ENCODE measurements around the gene CHKA. TPM values are rescaled to one million over a fixed set of nuclear protein-coding genes. Genes with fewer than 3 reads are reported as not detected.

Gene CHKA
- total and polyA plus RNA-seq, 2 donors from 2014 or later, result 23.2 to 26.3 TPM

- FAIRE-seq (no peak), DNase-seq (no peak)
- Histone ChIP-seq H3K36me3 (ENCODE audit: control insufficient read depth in 2 of 3, insufficient read depth in 3 of 3, low read length in 3 of 3) (no peaks in the 10 kb centered on the region), H3K27ac (ENCODE audit: low read depth in 2 of 2, low read length in 2 of 2) (no peak overlapping the region), H3K9ac (ENCODE audit: low read length in 3 of 3) (no peak overlapping the region), H3K4me1 (ENCODE audit: control insufficient read depth in 2 of 3, insufficient read depth in 2 of 3, low read depth in 1 of 3, low read length in 3 of 3) (peaks cover 0 to 16% (median 12%) of the 10 kb centered on the region in 3 donors), H3K27me3 (ENCODE audit: control insufficient read depth, insufficient read depth, low read length) (no peaks in the 10 kb centered on the region), H3K9me3 (ENCODE audit: control insufficient read depth in 2 of 3, insufficient read depth in 1 of 3, low read length in 3 of 3) (no peaks in the 10 kb centered on the region), H3K4me3 (ENCODE audit: low read length in 3 of 3) (no peak overlapping the region)
- intact Hi-C loops (cut with DNase I), result no loop called here
- no peak for TF ChIP-seq CTCF (IDR thresholded peaks at IDR 0.05; ENCODE audit: borderline replicate concordance, extremely low read depth, insufficient read depth)
Observed at GRCh38 chr11:68150037-68150436, 28.8 kb upstream of the CHKA start.

DNA sequence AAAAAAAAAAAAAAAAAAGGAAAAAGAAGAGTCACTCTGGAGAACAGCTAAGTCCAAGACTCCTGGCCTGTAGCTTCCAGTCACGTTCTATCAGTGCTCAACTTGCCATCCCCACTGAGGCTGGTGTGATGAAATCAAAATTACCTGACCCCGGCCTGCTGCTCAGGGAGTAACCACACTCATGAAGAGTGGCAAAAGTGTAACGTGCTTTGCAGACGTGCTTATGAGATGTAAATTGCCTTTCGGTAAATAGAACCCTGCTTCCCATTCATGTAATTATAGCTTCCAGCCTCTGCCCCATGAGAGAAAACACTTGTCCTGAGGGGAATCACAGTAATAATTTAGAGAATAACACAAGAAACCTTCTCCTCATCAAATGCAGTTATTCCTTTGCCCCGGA lies 28.2 kb upstream of the CHKA start:
- H3K27me3 ChIP-seq (ENCODE audit: control insufficient read depth, insufficient read depth, low read length), result no peaks in the 10 kb centered on the region
- H3K36me3 ChIP-seq (ENCODE audit: control insufficient read depth in 2 of 3, insufficient read depth in 3 of 3, low read length in 3 of 3), result no peaks in the 10 kb centered on the region
- DNase-seq, result no peak
- peaks cover 0 to 16% (median 12%) of the 10 kb centered on the region in 3 donors for H3K4me1 ChIP-seq (ENCODE audit: control insufficient read depth in 2 of 3, insufficient read depth in 2 of 3, low read depth in 1 of 3, low read length in 3 of 3)
- FAIRE-seq, result no peak
- H3K4me3 ChIP-seq (ENCODE audit: low read length in 3 of 3), result no peak overlapping the region
- intact Hi-C loops (cut with DNase I), result no loop called here
- H3K9me3 ChIP-seq (ENCODE audit: control insufficient read depth in 2 of 3, insufficient read depth in 1 of 3, low read length in 3 of 3), result no peaks in the 10 kb centered on the region
- H3K9ac ChIP-seq (ENCODE audit: low read length in 3 of 3), result no peak overlapping the region
- H3K27ac ChIP-seq (ENCODE audit: low read depth in 2 of 2, low read length in 2 of 2), result no peak overlapping the region
- no peak for TF ChIP-seq CTCF (IDR thresholded peaks at IDR 0.05; ENCODE audit: borderline replicate concordance, extremely low read depth, insufficient read depth)

DNA sequence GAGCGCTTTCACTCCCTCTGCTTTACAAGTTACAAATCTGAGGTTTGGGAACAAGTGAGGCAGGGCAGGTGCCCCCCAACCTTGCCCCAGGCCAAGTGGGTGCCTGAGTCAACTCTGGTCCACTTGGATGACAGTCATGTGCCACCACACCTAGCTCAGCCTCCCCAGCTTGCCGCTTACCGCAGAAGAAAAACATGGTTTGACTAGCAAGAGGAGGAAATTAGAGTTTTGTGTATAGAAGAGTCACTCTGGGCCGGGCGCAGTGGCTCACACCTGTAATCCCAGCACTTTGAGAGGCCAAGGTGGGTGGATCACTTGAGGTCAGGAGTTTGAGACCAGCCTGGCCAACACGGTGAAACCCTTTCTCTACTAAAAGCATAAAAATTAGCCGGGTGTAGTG lies 27.7 kb upstream of the CHKA start:
- Histone ChIP-seq H3K4me1 (ENCODE audit: control insufficient read depth in 2 of 3, insufficient read depth in 2 of 3, low read depth in 1 of 3, low read length in 3 of 3) (peaks cover 0 to 16% (median 12%) of the 10 kb centered on the region in 3 donors), H3K27me3 (ENCODE audit: control insufficient read depth, insufficient read depth, low read length) (no peaks in the 10 kb centered on the region), H3K9me3 (ENCODE audit: control insufficient read depth in 2 of 3, insufficient read depth in 1 of 3, low read length in 3 of 3) (no peaks in the 10 kb centered on the region), H3K9ac (ENCODE audit: low read length in 3 of 3) (no peak overlapping the region), H3K27ac (ENCODE audit: low read depth in 2 of 2, low read length in 2 of 2) (no peak overlapping the region), H3K4me3 (ENCODE audit: low read length in 3 of 3) (no peak overlapping the region), H3K36me3 (ENCODE audit: control insufficient read depth in 2 of 3, insufficient read depth in 3 of 3, low read length in 3 of 3) (no peaks in the 10 kb centered on the region)
- DNase-seq, result no peak
- FAIRE-seq, result no peak
- intact Hi-C loops (cut with DNase I), result no loop called here
- TF ChIP-seq CTCF (IDR thresholded peaks at IDR 0.05; ENCODE audit: borderline replicate concordance, extremely low read depth, insufficient read depth), result no peak
